Esophagus muscularis mucosa (tissue), 3 donors: ENCODE measurements around the gene FANCE.

ENCODE experiments used
- CTCF ChIP-seq, 3 experiments: fragments of 200-600 bp in 2 of 3; fragments of 450-650 bp in 1 of 3; sonication (generic) in 2 of 3; IDR thresholded peaks; one replicate each; pipeline ENCODE4 v1.5.1; 2017 to 2019; ENCODE audit warnings: antibody characterized with exemption in 3 of 3, mild to moderate bottlenecking in 2 of 3, moderate library complexity in 1 of 3
- POLR2AphosphoS5 ChIP-seq, 2 donors: sonication (generic); formaldehyde crosslinking; IDR thresholded peaks; one replicate each; pipeline ENCODE4 v1.6.1; 2017; ENCODE audit warnings: antibody characterized with exemption in 2 of 2

GRCh38 chr6:35445691-35446090 is 6.4 kb upstream of the FANCE start:
- TF ChIP-seq CTCF (IDR thresholded peaks at IDR 0.05) (no peak), POLR2AphosphoS5 (IDR thresholded peaks at IDR 0.05) (no peak)
